Kidney epithelial cell (primary cell): ENCODE data around the gene C16orf54. TPM values are rescaled to one million over a fixed set of nuclear protein-coding genes. Genes with fewer than 3 reads are reported as not detected.
A peak's percentile ranks its signal among the peaks of the same experiment; 100 is the strongest.
"Not testable (repeated sequence)": the region's sequence is repeated elsewhere in the genome, so short reads cannot be mapped to it uniquely, and the experiment has no call there.

ENCODE experiments used
- DNase-seq: peaks from one replicate; pipeline ENCODE4 v3.0.0-alpha.2; 2010; ENCODE audit warnings: low read depth
- H3K27me3 ChIP-seq: 2 replicates; pipeline ENCODE4 v1.6.0; 2011; ENCODE audit warnings: low read length; ENCODE audit not compliant: control insufficient read depth, insufficient read depth
- H3K36me3 ChIP-seq: 2 replicates; pipeline ENCODE4 v1.5.1; 2011; ENCODE audit warnings: low read length; ENCODE audit not compliant: control insufficient read depth, insufficient read depth
- H3K4me3 ChIP-seq: 2 replicates; pipeline ENCODE4 v1.5.1; 2011; ENCODE audit warnings: low read depth, mild to moderate bottlenecking, control low read depth, low read length
- total RNA-seq: library from RNA; depleted of rRNA; stranded (reverse); fragments of >200 nt; gene quantifications from 2 replicates; pipeline ENCODE4 v1.2.3, GENCODE V29; 2015
- TF ChIP-seq, protein P1 (sequence below): IDR thresholded peaks from 2 replicates; pipeline ENCODE4 v1.5.1; 2011; ENCODE audit warnings: mild to moderate bottlenecking, moderate library complexity, low read length, control low read depth, inconsistent platforms; ENCODE audit not compliant: insufficient read depth, poor library complexity, severe bottlenecking

C16orf54 gene
- total RNA-seq, 1 donor from 2014 or later, result not detected

GRCh38 chr16:29790183-29790948 lies 44.6 kb upstream of the C16orf54 start, which contains the start of gene KIF22:
Gene KIF22, plus strand, starts transcription at chr16:29790751. Its CDS starts 9 bp downstream, at chr16:29790760.
- Histone ChIP-seq H3K4me3 (peak within 1 kb of the TSS; percentile 91), H3K36me3 (no peaks in the 10 kb centered on the region), H3K27me3 (no peaks in the 10 kb centered on the region)
- TF ChIP-seq, protein P1, sequence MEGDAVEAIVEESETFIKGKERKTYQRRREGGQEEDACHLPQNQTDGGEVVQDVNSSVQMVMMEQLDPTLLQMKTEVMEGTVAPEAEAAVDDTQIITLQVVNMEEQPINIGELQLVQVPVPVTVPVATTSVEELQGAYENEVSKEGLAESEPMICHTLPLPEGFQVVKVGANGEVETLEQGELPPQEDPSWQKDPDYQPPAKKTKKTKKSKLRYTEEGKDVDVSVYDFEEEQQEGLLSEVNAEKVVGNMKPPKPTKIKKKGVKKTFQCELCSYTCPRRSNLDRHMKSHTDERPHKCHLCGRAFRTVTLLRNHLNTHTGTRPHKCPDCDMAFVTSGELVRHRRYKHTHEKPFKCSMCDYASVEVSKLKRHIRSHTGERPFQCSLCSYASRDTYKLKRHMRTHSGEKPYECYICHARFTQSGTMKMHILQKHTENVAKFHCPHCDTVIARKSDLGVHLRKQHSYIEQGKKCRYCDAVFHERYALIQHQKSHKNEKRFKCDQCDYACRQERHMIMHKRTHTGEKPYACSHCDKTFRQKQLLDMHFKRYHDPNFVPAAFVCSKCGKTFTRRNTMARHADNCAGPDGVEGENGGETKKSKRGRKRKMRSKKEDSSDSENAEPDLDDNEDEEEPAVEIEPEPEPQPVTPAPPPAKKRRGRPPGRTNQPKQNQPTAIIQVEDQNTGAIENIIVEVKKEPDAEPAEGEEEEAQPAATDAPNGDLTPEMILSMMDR, result peak; percentile 86
- DNase-seq, result peak; percentile 93

DNA sequence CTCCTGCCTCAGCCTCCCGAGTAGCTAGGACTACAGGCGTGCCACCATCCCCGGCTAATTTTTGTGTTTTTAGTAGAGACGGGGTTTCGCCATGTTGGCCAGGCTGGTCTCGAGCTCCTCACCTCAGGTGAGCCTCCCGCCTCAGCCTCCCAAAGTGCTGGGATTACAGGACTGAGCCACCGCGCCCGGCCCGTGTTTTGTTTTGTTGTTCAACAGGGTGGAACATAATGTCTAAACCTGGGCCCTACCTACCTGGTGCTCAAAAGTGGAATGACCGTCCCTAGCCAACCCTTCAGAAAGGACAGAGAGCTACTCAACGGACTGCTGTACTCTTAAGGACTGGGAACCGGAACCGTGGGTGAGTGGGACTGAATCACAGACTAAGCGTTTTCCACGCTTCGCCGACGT lies 44.0 kb upstream of the C16orf54 start:
- DNase-seq, result no peak
- no peaks in the 10 kb centered on the region for H3K36me3 ChIP-seq
- peak overlapping the region; percentile 91 for H3K4me3 ChIP-seq
- TF ChIP-seq, protein P1, result no peak
- no peaks in the 10 kb centered on the region for H3K27me3 ChIP-seq

DNA sequence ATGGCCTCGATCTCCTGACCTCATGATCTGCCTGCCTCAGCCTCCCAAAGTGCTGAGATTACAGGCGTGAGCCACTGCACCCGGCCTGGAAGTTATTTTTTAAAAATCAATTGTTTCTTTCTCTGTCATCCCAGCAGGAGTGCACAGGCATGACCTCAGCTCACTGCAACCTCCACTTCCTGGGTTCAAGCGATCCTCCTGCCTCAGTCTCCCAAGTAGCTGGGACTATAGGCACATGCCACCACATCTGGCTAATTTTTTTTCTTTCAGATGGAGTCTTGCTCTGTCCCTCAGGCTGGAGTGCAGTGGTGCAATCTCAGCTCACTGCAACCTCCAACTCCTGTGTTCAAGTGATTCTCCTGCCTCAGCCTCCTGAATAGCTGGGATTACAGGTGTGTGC lies 41.4 kb upstream of the C16orf54 start:
- not testable (repeated sequence) for H3K27me3 ChIP-seq, H3K36me3 ChIP-seq, DNase-seq, H3K4me3 ChIP-seq

- H3K27me3 ChIP-seq, result no peaks in the 10 kb centered on the region
Measured at GRCh38 chr16:29784901-29785500, 39.2 kb upstream of the C16orf54 start.

GRCh38 chr16:29784157-29784556 lies 38.4 kb upstream of the C16orf54 start:
- Histone ChIP-seq H3K36me3 (no peaks in the 10 kb centered on the region), H3K4me3 (no peak overlapping the region), H3K27me3 (no peaks in the 10 kb centered on the region)
- TF ChIP-seq, protein P1, result no peak
- no peak for DNase-seq

More at GRCh38 chr16:29784901-29785500, 39.2 kb upstream of the C16orf54 start:
- TF ChIP-seq, protein P1, result peak; percentile 87
- no peak for DNase-seq
- Histone ChIP-seq H3K4me3 (peak overlapping the region; percentile 14), H3K36me3 (no peaks in the 10 kb centered on the region)

- H3K27me3 ChIP-seq, H3K36me3 ChIP-seq, DNase-seq, H3K4me3 ChIP-seq: not testable (repeated sequence)
Measured at GRCh38 chr16:29783094-29783953, 37.5 kb upstream of the C16orf54 start.
